Kidney (tissue), 14 donors: ENCODE data around the gene HSPA12A. TPM values are rescaled to one million over a fixed set of nuclear protein-coding genes. Genes with fewer than 3 reads are reported as not detected.

ENCODE experiments used
- DNase-seq, 5 donors: peaks; one replicate each; pipeline ENCODE4 v3.0.0-alpha.2; 2013 to 2020
- FAIRE-seq: peaks from 2 replicates; lab custom pipeline; 2012; peaks lifted over from hg19 to GRCh38; lab: Jason Lieb, UNC
- H3K27ac ChIP-seq, 2 donors: one replicate each; pipeline ENCODE4 v1.7.0; 2013; ENCODE audit warnings: low read depth in 2 of 2, low read length in 2 of 2, inconsistent platforms in 1 of 2
- H3K27me3 ChIP-seq: one replicate; pipeline ENCODE4 v1.7.1; 2013; ENCODE audit warnings: low read length, inconsistent platforms; ENCODE audit not compliant: control insufficient read depth, insufficient read depth
- H3K36me3 ChIP-seq, 3 donors: one replicate each; pipeline versions ENCODE4 v1.7.0 to v1.7.1; 2013; ENCODE audit warnings: low read length in 3 of 3, control low read depth in 1 of 3, inconsistent platforms in 1 of 3; ENCODE audit not compliant: insufficient read depth in 3 of 3, control insufficient read depth in 2 of 3
- H3K4me1 ChIP-seq, 3 donors: one replicate each; pipeline versions ENCODE4 v1.7.0 to v1.7.1; 2013; ENCODE audit warnings: low read length in 3 of 3, inconsistent platforms in 1 of 3, low read depth in 1 of 3; ENCODE audit not compliant: control insufficient read depth in 2 of 3, insufficient read depth in 2 of 3
- H3K4me3 ChIP-seq, 3 donors: one replicate each; pipeline versions ENCODE4 v1.7.0 to v1.8.1; 2013; ENCODE audit warnings: low read length in 3 of 3, control low read depth in 1 of 3, inconsistent platforms in 1 of 3
- H3K9ac ChIP-seq, 3 donors: one replicate each; pipeline versions ENCODE4 v1.7.0 to v1.7.1; 2013; ENCODE audit warnings: low read length in 3 of 3, control low read depth in 1 of 3, inconsistent platforms in 1 of 3
- H3K9me3 ChIP-seq, 3 donors: one replicate each; pipeline versions ENCODE4 v1.7.0 to v1.7.1; 2013; ENCODE audit warnings: low read length in 3 of 3, control low read depth in 1 of 3, inconsistent platforms in 1 of 3; ENCODE audit not compliant: control insufficient read depth in 2 of 3, insufficient read depth in 1 of 3
- CTCF ChIP-seq: IDR thresholded peaks from 3 replicates; pipeline ENCODE4 v1.5.1; 2012; ENCODE audit warnings: mild to moderate bottlenecking, moderate library complexity, borderline replicate concordance; ENCODE audit not compliant: insufficient read depth; ENCODE audit errors: extremely low read depth
- intact Hi-C: fragments of 100-400 bp; cut with DNase I; formaldehyde crosslinking; loops from one replicate; pipeline ENCODE4 v1.11.1; 2022
- polyA plus RNA-seq: library from polyadenylated mRNA; stranded (reverse); fragments of 350-450 nt; fragmentation: Illumina TruSeq; extraction: RNeasy Lipid Tissue Mini Kit (QIAGEN cat#74804); gene quantifications from one replicate; pipeline ENCODE4 v1.2.3, GENCODE V29; 2014; ENCODE audit warnings: low read depth, low replicate concordance; ENCODE audit not compliant: insufficient read depth
- total RNA-seq: library from RNA; stranded (reverse); fragmentation: NEBNext Ultra II Directional; extraction: Animal tissue kit (Norgen Biotek cat#: 25700); gene quantifications from one replicate; pipeline ENCODE4 v1.2.1, GENCODE V29; 2021
- donor health status: control.
- donor health status: control.
- donor health status: control.
- donor health status: control.
- donor health status: control.
- donor health status: DM: yes; HTN: yes; CAD: no.
- donor health status: Normal renal cell carcinoma (clear cell type).

HSPA12A gene
- total and polyA plus RNA-seq, 2 donors from 2014 or later = 18.9 to 33.5 TPM

GRCh38 chr10:116710076-116710475, 32.3 kb downstream of the HSPA12A start:
- no peak overlapping the region for H3K27ac ChIP-seq
- no peak for TF ChIP-seq CTCF
- H3K36me3 ChIP-seq = no peaks in the 10 kb centered on the region
- FAIRE-seq = no peak
- no peaks in the 10 kb centered on the region for H3K27me3 ChIP-seq
- H3K9ac ChIP-seq = no peak overlapping the region
- H3K9me3 ChIP-seq = no peaks in the 10 kb centered on the region
- intact Hi-C loops = no loop called here
- no peak overlapping the region for H3K4me3 ChIP-seq
- DNase-seq = no peak
- peaks cover 0 to 21% (median 19%) of the 10 kb centered on the region in 3 donors for H3K4me1 ChIP-seq

GRCh38 chr10:116708877-116709276, 33.5 kb downstream of the HSPA12A start:
- Histone ChIP-seq H3K9me3 (no peaks in the 10 kb centered on the region), H3K27me3 (no peaks in the 10 kb centered on the region), H3K9ac (no peak overlapping the region), H3K27ac (no peak overlapping the region), H3K4me3 (no peak overlapping the region), H3K4me1 (peaks cover 0 to 19% (median 19%) of the 10 kb centered on the region in 3 donors), H3K36me3 (no peaks in the 10 kb centered on the region)
- FAIRE-seq = no peak
- TF ChIP-seq CTCF = no peak
- no peak for DNase-seq
- intact Hi-C loops = no loop called here

- DNase-seq = peak in 2 of 5 donors; percentile 53 to 61
- TF ChIP-seq CTCF = no peak
- Histone ChIP-seq H3K4me3 (no peak overlapping the region), H3K36me3 (no peaks in the 10 kb centered on the region), H3K9ac (no peak overlapping the region), H3K27me3 (no peaks in the 10 kb centered on the region), H3K4me1 (peaks cover 0 to 19% (median 19%) of the 10 kb centered on the region in 3 donors), H3K27ac (no peak overlapping the region), H3K9me3 (no peaks in the 10 kb centered on the region)
- no peak for FAIRE-seq
- intact Hi-C loops = no loop called here
These were observed 34.0 kb downstream of the HSPA12A start for GRCh38 chr10:116708391-116708821.

GRCh38 chr10:116707981-116708380, 34.4 kb downstream of the HSPA12A start:
- intact Hi-C loops = no loop called here
- Histone ChIP-seq H3K9me3 (no peaks in the 10 kb centered on the region), H3K4me1 (peaks cover 0 to 19% (median 19%) of the 10 kb centered on the region in 3 donors), H3K27me3 (no peaks in the 10 kb centered on the region), H3K36me3 (no peaks in the 10 kb centered on the region), H3K27ac (no peak overlapping the region), H3K9ac (no peak overlapping the region), H3K4me3 (no peak overlapping the region)
- TF ChIP-seq CTCF = no peak
- no peak for DNase-seq
- no peak for FAIRE-seq
